K562 (cell line): ENCODE measurements around the gene GATA5. TPM values are rescaled to one million over a fixed set of nuclear protein-coding genes. Genes with fewer than 3 reads are reported as not detected.

ENCODE experiments used
- ATAC-seq: fragments of 200-7000 bp; cut with Tn5 transposase; 3 replicates; pipeline ENCODE4 v1.9.1; 2020; ENCODE audit warnings: moderate library complexity
- BruUV-seq: library from RNA; stranded (reverse); fragments of 400-500 nt; replicated peaks from 2 replicates; lab custom pipeline; 2021; lab: Mats Ljungman, UMichigan
- CTCF ChIA-PET: fragments of 300-600 bp; formaldehyde crosslinking; extraction: SDS; loops from one replicate; lab custom pipeline; 2021; ENCODE audit warnings: low intra/inter-chr PET ratio; lab: Yijun Ruan, JAX
- POLR2A ChIA-PET: fragments of 300-600, 350-650 bp; sonication (Branson Sonifier 250); formaldehyde crosslinking; extraction: SDS; loops from one replicate; lab custom pipeline; 2021; ENCODE audit warnings: antibody characterized with exemption, inconsistent platforms; lab: Yijun Ruan, JAX
- DNase-seq, 4 experiments: peaks; one replicate each; pipeline versions ENCODE4 v3.0.0 to v3.0.0-alpha.2; 2011 to 2018; ENCODE audit warnings: low spot score in 3 of 4, mixed read lengths in 3 of 4; ENCODE audit errors: extremely low read depth in 1 of 4
- FAIRE-seq: peaks from 2 replicates; lab custom pipeline; 2011; peaks lifted over from hg19 to GRCh38; lab: Jason Lieb, UNC
- H2AFZ ChIP-seq: 2 replicates; pipeline ENCODE4 v1.6.0; 2011; ENCODE audit warnings: low read depth, low read length, control low read depth, inconsistent platforms
- H3K27ac ChIP-seq: fragments of 200-600 bp; 3 replicates; pipeline ENCODE4 v1.8.0; 2011; ENCODE audit warnings: low read depth, mild to moderate bottlenecking, control low read depth, inconsistent platforms, low read length, moderate library complexity, mixed read lengths; ENCODE audit errors: extremely low read depth
- H3K27me3 ChIP-seq, 2 experiments: fragments of 300-600 bp in 1 of 2; 2 replicates in 1 of 2; 3 replicates in 1 of 2; pipeline versions ENCODE4 v1.6.0 to v1.8.0; 2011; ENCODE audit warnings: inconsistent platforms in 2 of 2, low read length in 2 of 2, mild to moderate bottlenecking in 1 of 2, mixed read lengths in 1 of 2, moderate library complexity in 1 of 2; ENCODE audit not compliant: control insufficient read depth in 2 of 2, insufficient read depth in 2 of 2
- H3K36me3 ChIP-seq: fragments of 300-600 bp; 3 replicates; pipeline ENCODE4 v1.8.0; 2011; ENCODE audit warnings: mild to moderate bottlenecking, low read length, inconsistent platforms; ENCODE audit not compliant: control insufficient read depth, insufficient read depth
- H3K4me1 ChIP-seq, 2 experiments: fragments of 200-600 bp in 1 of 2; replicated peaks in 1 of 2; 2 replicates in 1 of 2; 3 replicates in 1 of 2; pipeline versions ENCODE4 v1.5.1 to v1.8.0; 2011; ENCODE audit warnings: inconsistent platforms in 2 of 2, low read length in 2 of 2, mild to moderate bottlenecking in 1 of 2, mixed read lengths in 1 of 2, moderate library complexity in 1 of 2; ENCODE audit not compliant: control insufficient read depth in 2 of 2, insufficient read depth in 2 of 2
- H3K4me2 ChIP-seq: 2 replicates; pipeline ENCODE4 v1.6.1; 2011; ENCODE audit warnings: low read length, control low read depth, inconsistent platforms, mixed read lengths; ENCODE audit not compliant: insufficient read depth
- H3K4me3 ChIP-seq: fragments of 200-600 bp; sonication (generic), shearing (Covaris generic); 2 replicates; pipeline ENCODE4 v1.5.1; 2016; ENCODE audit warnings: control low read depth, inconsistent platforms
- H3K79me2 ChIP-seq: fragments of 200-600 bp; 3 replicates; pipeline ENCODE4 v1.8.0; 2011; ENCODE audit warnings: low read length, inconsistent platforms; ENCODE audit not compliant: control insufficient read depth, insufficient read depth
- H3K9ac ChIP-seq, 2 experiments: 2 replicates each; pipeline versions ENCODE4 v1.6.0 to v1.6.1; 2011; ENCODE audit warnings: low read depth in 2 of 2, low read length in 2 of 2, control low read depth in 1 of 2, inconsistent platforms in 1 of 2, mild to moderate bottlenecking in 1 of 2, mixed read lengths in 1 of 2; ENCODE audit not compliant: insufficient read depth in 1 of 2
- H3K9me1 ChIP-seq: one replicate; pipeline ENCODE4 v1.6.0; 2011; ENCODE audit warnings: inconsistent platforms, mild to moderate bottlenecking, low read length, moderate library complexity; ENCODE audit not compliant: control insufficient read depth, insufficient read depth
- H3K9me3 ChIP-seq: replicated peaks from 2 replicates; pipeline ENCODE4 v1.5.1; 2011; ENCODE audit warnings: low read depth, low read length, inconsistent platforms; ENCODE audit not compliant: control insufficient read depth, insufficient read depth
- H4K20me1 ChIP-seq: replicated peaks from 2 replicates; pipeline ENCODE4 v1.6.1; 2011; ENCODE audit warnings: low read length, inconsistent platforms, mixed read lengths; ENCODE audit not compliant: control insufficient read depth, insufficient read depth
- NFXL1 ChIP-seq: fragments of 450-650 bp; formaldehyde crosslinking; IDR thresholded peaks from 2 replicates; pipeline ENCODE4 v1.4.0; 2021; ENCODE audit warnings: mild to moderate bottlenecking
- XRCC3 ChIP-seq: fragments of 450-650 bp; IDR thresholded peaks from 2 replicates; pipeline ENCODE4 v1.6.1; 2017; ENCODE audit warnings: mild to moderate bottlenecking, moderate library complexity
- WGBS: fragments of 100-300 bp; shearing (Covaris generic); methylation state at CpG from one replicate; pipeline ENCODE4 v1.1.6; 2016; ENCODE audit warnings: low coverage, mixed read lengths; ENCODE audit not compliant: insufficient coverage; ENCODE audit errors: missing lambda C conversion rate; 5-methylcytosine and 5-hydroxymethylcytosine counted together
- in situ Hi-C: fragments of 300-500 bp; cut with MboI; formaldehyde crosslinking; loops from 4 replicates; pipeline ENCODE4 v1.15.0; 2018; ENCODE audit warnings: inconsistent platforms, mixed read lengths
- intact Hi-C: fragments of 100-400 bp; cut with micrococcal nuclease; formaldehyde crosslinking; loops from 2 replicates; pipeline ENCODE4 v1.14.2; 2022
- polyA plus RNA-seq, 8 experiments: library from polyadenylated mRNA; depleted of rRNA in 4 of 8; stranded (reverse) in 5 of 8; unstranded in 3 of 8; fragments of >200 nt; fragmentation: Nextera tagmentation in 2 of 8; fragmentation: Illumina TruSeq in 1 of 8; extraction: Ambion mirVana in 2 of 8; extraction: Trizol in 1 of 8; gene quantifications; 2 replicates each; pipeline versions ENCODE4 v1.2.1 to v1.2.3, GENCODE V29; 2011 to 2014; ENCODE audit warnings: inconsistent platforms in 1 of 8, missing spikeins in 1 of 8
- total RNA-seq, 7 experiments: library from RNA; depleted of rRNA in 6 of 7; stranded (reverse); fragments of >200 nt in 6 of 7; fragmentation: Illumina TruSeq in 2 of 7; extraction: Trizol in 2 of 7; gene quantifications; 2 replicates each; pipeline versions ENCODE4 v1.2.1 to v1.2.3, GENCODE V29; 2011 to 2021; ENCODE audit warnings: low replicate concordance in 1 of 7
- TF ChIP-seq, protein P1 (sequence below): sonication (generic); formaldehyde crosslinking; IDR thresholded peaks from 2 replicates; pipeline ENCODE4 v1.8.0; 2022; ENCODE audit warnings: mild to moderate bottlenecking, missing genetic modification reagents
- TF ChIP-seq, protein P2 (sequence below): fragments of 450-650 bp; formaldehyde crosslinking; IDR thresholded peaks from 2 replicates; pipeline ENCODE4 v1.4.0; 2020; ENCODE audit warnings: mild to moderate bottlenecking, mixed read lengths
- TF ChIP-seq, protein P3 (sequence below): fragments of 450-650 bp; IDR thresholded peaks from 2 replicates; pipeline ENCODE4 v1.6.1; 2018; ENCODE audit warnings: mild to moderate bottlenecking, low read depth; ENCODE audit not compliant: partially characterized antibody
- TF ChIP-seq, protein P4 (sequence below): fragments of 200-800 bp; sonication (Bioruptor generic); IDR thresholded peaks from 2 replicates; pipeline ENCODE4 v1.6.1; 2016; ENCODE audit warnings: missing genetic modification characterization, missing compliant biosample characterization

GATA5 gene
- total and polyA plus RNA-seq, 9 of the 15 experiments (the other 6 are each of a cell fraction or from before 2014, with no cell fraction given) = 0.09 to 0.57 (median 0.20) TPM; not detected in 3

DNA sequence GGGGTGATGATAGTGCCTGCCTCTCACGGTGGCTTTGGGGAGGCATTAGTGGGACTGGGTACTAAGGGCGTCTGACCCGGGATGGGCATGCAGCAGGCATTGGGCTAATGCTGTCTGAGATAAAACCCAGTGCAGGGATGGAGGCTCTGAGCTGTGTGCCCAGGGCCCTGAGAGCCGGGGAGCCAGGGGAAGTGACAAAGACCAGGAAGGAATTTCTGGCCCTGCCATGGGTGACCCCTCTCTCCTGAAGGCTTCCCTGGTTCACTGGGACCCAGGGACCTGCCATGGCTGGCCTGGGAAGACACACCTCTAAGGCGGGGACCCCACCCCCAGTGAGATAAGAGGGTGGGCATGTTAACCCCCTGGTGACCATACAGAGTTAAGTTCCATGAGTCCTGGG is 3.9 kb upstream of the GATA5 start:
- BruUV-seq = no TSS peak
- DNase-seq (no peak), ATAC-seq (no peak), FAIRE-seq (no peak)
- Histone ChIP-seq H4K20me1 (no peaks in the 10 kb centered on the region), H3K9me1 (peaks cover 2% of the 10 kb centered on the region), H3K9ac (peak overlapping the region in 1 of 2 experiments; percentile 4; a peak in 1 of 4 replicates), H3K4me2 (no peak overlapping the region), H3K27ac (no peak overlapping the region), H3K4me3 (no peak overlapping the region), H3K79me2 (no peaks in the 10 kb centered on the region), H3K9me3 (no peaks in the 10 kb centered on the region), H3K4me1 (peaks cover 15 to 85% of the 10 kb centered on the region in 2 experiments; a peak in 4 of 5 replicates), H2AFZ (no peak overlapping the region), H3K27me3 (peaks cover 3 to 36% of the 10 kb centered on the region in 2 experiments; a peak in 2 of 5 replicates), H3K36me3 (no peaks in the 10 kb centered on the region)
- TF ChIP-seq, protein P1, sequence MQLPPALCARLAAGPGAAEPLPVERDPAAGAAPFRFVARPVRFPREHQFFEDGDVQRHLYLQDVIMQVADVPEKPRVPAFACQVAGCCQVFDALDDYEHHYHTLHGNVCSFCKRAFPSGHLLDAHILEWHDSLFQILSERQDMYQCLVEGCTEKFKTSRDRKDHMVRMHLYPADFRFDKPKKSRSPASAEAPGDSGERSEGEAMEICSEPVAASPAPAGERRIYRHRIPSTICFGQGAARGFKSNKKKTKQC = no peak
- TF ChIP-seq, protein P2, sequence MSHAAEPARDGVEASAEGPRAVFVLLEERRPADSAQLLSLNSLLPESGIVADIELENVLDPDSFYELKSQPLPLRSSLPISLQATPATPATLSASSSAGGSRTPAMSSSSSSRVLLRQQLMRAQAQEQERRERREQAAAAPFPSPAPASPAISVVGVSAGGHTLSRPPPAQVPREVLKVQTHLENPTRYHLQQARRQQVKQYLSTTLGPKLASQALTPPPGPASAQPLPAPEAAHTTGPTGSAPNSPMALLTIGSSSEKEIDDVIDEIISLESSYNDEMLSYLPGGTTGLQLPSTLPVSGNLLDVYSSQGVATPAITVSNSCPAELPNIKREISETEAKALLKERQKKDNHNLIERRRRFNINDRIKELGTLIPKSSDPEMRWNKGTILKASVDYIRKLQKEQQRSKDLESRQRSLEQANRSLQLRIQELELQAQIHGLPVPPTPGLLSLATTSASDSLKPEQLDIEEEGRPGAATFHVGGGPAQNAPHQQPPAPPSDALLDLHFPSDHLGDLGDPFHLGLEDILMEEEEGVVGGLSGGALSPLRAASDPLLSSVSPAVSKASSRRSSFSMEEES (CRISPR knock-in tag) = no peak
- TF ChIP-seq, protein P3, sequence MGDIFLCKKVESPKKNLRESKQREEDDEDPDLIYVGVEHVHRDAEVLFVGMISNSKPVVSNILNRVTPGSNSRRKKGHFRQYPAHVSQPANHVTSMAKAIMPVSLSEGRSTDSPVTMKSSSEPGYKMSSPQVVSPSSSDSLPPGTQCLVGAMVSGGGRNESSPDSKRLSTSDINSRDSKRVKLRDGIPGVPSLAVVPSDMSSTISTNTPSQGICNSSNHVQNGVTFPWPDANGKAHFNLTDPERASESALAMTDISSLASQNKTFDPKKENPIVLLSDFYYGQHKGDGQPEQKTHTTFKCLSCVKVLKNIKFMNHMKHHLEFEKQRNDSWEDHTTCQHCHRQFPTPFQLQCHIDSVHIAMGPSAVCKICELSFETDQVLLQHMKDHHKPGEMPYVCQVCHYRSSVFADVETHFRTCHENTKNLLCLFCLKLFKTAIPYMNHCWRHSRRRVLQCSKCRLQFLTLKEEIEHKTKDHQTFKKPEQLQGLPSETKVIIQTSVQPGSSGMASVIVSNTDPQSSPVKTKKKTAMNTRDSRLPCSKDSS = no peak
- TF ChIP-seq XRCC3 (no peak), NFXL1 (CRISPR knock-in tag) (no peak)
- TF ChIP-seq, protein P4, sequence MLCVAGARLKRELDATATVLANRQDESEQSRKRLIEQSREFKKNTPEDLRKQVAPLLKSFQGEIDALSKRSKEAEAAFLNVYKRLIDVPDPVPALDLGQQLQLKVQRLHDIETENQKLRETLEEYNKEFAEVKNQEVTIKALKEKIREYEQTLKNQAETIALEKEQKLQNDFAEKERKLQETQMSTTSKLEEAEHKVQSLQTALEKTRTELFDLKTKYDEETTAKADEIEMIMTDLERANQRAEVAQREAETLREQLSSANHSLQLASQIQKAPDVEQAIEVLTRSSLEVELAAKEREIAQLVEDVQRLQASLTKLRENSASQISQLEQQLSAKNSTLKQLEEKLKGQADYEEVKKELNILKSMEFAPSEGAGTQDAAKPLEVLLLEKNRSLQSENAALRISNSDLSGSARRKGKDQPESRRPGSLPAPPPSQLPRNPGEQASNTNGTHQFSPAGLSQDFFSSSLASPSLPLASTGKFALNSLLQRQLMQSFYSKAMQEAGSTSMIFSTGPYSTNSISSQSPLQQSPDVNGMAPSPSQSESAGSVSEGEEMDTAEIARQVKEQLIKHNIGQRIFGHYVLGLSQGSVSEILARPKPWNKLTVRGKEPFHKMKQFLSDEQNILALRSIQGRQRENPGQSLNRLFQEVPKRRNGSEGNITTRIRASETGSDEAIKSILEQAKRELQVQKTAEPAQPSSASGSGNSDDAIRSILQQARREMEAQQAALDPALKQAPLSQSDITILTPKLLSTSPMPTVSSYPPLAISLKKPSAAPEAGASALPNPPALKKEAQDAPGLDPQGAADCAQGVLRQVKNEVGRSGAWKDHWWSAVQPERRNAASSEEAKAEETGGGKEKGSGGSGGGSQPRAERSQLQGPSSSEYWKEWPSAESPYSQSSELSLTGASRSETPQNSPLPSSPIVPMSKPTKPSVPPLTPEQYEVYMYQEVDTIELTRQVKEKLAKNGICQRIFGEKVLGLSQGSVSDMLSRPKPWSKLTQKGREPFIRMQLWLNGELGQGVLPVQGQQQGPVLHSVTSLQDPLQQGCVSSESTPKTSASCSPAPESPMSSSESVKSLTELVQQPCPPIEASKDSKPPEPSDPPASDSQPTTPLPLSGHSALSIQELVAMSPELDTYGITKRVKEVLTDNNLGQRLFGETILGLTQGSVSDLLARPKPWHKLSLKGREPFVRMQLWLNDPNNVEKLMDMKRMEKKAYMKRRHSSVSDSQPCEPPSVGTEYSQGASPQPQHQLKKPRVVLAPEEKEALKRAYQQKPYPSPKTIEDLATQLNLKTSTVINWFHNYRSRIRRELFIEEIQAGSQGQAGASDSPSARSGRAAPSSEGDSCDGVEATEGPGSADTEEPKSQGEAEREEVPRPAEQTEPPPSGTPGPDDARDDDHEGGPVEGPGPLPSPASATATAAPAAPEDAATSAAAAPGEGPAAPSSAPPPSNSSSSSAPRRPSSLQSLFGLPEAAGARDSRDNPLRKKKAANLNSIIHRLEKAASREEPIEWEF (CRISPR knock-in tag) = no peak
- in situ Hi-C loops (no loop called here), intact Hi-C loops (no loop called here)
- ChIA-PET POLR2A (interaction anchor here (0.6 kb wide), 1 partner anchor 234 kb away, joined by 3 read pairs; no protein-coding TSS in a partner anchor), CTCF (no interaction called here)
- WGBS = 7% methylated on average over 5 of the region's 5 CpGs
